ENCODE measurements around the gene OLFM2.

OLFM2 gene

DNA sequence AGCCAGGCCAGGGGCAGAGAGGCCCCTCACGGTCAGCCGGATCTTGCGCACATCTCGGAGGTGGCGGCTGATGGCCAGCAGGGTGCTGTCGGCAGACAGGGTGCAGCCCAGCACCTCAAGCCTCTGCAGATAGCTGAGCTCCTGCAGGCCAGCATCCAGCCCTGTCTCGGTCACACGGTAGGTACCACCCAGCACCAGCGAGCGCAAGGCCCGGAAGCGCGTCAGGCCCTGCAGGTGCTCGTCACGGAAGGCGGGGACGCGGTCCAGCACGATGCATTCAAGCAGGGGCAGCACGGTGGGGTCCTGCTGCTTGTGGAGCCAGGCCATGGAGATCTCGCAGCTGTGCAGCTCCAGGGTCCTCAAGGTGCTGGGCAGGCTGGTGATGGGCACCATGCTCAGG lies 125.2 kb downstream of the OLFM2 start:
- no peaks in the 10 kb centered on the region for H3K36me3 ChIP-seq (ENCODE audit: control insufficient read depth, insufficient read depth, low read length)
- no peaks in the 10 kb centered on the region for H3K4me1 ChIP-seq
- H3K9me3 ChIP-seq (ENCODE audit: control insufficient read depth, low read length) = no peaks in the 10 kb centered on the region
- TF ChIP-seq, protein P1, sequence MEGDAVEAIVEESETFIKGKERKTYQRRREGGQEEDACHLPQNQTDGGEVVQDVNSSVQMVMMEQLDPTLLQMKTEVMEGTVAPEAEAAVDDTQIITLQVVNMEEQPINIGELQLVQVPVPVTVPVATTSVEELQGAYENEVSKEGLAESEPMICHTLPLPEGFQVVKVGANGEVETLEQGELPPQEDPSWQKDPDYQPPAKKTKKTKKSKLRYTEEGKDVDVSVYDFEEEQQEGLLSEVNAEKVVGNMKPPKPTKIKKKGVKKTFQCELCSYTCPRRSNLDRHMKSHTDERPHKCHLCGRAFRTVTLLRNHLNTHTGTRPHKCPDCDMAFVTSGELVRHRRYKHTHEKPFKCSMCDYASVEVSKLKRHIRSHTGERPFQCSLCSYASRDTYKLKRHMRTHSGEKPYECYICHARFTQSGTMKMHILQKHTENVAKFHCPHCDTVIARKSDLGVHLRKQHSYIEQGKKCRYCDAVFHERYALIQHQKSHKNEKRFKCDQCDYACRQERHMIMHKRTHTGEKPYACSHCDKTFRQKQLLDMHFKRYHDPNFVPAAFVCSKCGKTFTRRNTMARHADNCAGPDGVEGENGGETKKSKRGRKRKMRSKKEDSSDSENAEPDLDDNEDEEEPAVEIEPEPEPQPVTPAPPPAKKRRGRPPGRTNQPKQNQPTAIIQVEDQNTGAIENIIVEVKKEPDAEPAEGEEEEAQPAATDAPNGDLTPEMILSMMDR (IDR thresholded peaks at IDR 0.05) = no peak
- no peak overlapping the region for H3K4me2 ChIP-seq (ENCODE audit: low read length)
- H3K9ac ChIP-seq = no peak overlapping the region
- no peak overlapping the region for H3K4me3 ChIP-seq (ENCODE audit: low read depth, low read length)
- no peak overlapping the region for H3K27ac ChIP-seq
- H3K27me3 ChIP-seq (ENCODE audit: control insufficient read depth, insufficient read depth, low read length) = no peaks in the 10 kb centered on the region
- H3K79me2 ChIP-seq = peaks cover 5% of the 10 kb centered on the region
- no peak overlapping the region for H2AFZ ChIP-seq

DNA sequence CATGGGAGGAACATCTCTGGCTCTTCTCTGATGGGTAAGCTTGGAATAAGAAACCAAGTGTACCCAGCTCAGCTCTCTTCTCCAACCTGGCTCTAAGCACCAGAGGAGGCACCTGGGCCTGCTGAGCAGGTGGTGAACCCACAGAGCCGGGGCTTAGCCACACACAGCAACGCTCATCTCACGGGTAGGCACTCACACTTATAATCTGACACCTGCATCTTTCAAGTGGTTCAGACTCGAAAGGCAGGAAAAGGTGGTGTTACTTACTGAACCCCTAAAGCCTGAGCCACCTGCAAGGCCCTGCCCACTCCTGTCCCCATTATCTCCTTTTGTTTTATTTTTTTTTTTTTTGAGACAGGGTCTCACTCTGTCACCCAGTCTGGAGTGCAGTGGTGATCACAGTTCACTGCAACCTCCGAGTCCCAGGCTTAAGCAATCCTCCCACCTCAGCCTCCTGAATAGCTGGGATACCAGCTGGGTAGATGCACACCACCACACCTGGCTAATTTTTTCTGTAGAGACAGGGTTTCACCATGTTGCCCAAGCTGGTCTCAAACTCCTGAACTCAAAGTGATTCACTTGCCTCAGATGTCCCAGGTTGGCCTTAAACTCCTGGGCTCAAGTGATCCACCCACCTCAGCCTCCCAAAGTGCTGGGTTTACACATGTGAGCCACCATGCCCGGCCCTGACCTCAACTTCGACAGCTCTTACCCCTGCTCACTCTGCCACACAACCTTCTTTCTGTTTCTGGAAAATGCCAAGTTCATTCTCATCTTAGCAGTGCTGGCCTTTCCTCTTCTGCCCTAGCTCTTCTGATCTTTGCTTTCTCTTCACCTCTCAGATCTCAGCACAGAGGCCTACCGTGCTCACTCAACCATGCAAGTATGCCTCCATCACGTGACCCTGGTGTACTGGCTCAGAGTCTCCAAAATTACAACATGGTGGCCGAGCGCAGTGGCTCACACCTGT lies 127.2 kb downstream of the OLFM2 start:
- no peaks in the 10 kb centered on the region for H3K36me3 ChIP-seq (ENCODE audit: control insufficient read depth, insufficient read depth, low read length)
- H2AFZ ChIP-seq = no peak overlapping the region
- no peaks in the 10 kb centered on the region for H3K4me1 ChIP-seq
- H3K27ac ChIP-seq = no peak overlapping the region
- H3K4me3 ChIP-seq (ENCODE audit: low read depth, low read length) = no peak overlapping the region
- no peak overlapping the region for H3K9ac ChIP-seq
- H3K9me3 ChIP-seq (ENCODE audit: control insufficient read depth, low read length) = no peaks in the 10 kb centered on the region
- TF ChIP-seq, protein P1 (IDR thresholded peaks at IDR 0.05) = no peak
- H3K27me3 ChIP-seq (ENCODE audit: control insufficient read depth, insufficient read depth, low read length) = no peaks in the 10 kb centered on the region
- H3K4me2 ChIP-seq (ENCODE audit: low read length) = no peak overlapping the region
- H3K79me2 ChIP-seq = peaks cover 2% of the 10 kb centered on the region

DNA sequence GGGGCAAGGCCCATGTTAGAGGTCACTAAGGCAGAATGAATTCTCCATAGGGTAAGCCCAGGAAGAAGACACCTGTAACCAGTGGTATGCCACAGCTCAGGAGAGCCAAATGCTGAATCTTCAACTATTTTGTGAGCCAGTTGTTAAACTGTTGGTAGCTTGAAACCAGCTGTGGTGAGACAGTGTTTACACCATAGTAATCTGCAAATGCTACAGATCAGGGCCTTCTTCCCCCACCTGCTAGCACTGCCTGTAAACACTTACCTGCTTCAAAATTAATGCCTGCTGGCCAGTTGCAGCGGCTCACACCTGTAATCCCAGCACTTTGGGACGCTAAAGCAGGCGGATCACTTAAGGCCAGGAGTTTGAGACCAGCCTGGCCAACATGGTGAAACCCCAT lies 129.5 kb downstream of the OLFM2 start:
- Histone ChIP-seq H3K79me2 (no peaks in the 10 kb centered on the region), H3K9me3 (ENCODE audit: control insufficient read depth, low read length) (no peaks in the 10 kb centered on the region), H3K4me3 (ENCODE audit: low read depth, low read length) (no peak overlapping the region), H3K9ac (no peak overlapping the region), H3K27ac (no peak overlapping the region), H3K4me2 (ENCODE audit: low read length) (no peak overlapping the region), H2AFZ (no peak overlapping the region), H3K36me3 (ENCODE audit: control insufficient read depth, insufficient read depth, low read length) (no peaks in the 10 kb centered on the region), H3K4me1 (no peaks in the 10 kb centered on the region), H3K27me3 (ENCODE audit: control insufficient read depth, insufficient read depth, low read length) (no peaks in the 10 kb centered on the region)
- TF ChIP-seq, protein P1 (IDR thresholded peaks at IDR 0.05) = no peak

Data from parathyroid adenoma (tissue), 2 donors.